22Rv1 (cell line): ENCODE measurements around the gene CLSTN1.
A peak's percentile ranks its signal among the peaks of the same experiment; 100 is the strongest.

Experiments
- H3K27ac ChIP-seq: fragments of 450-650 bp; 2 replicates; pipeline ENCODE4 v1.5.1; 2017
- ZFX ChIP-seq: fragments of 450-650 bp; IDR thresholded peaks from 2 replicates; pipeline ENCODE4 v1.6.1; 2017; ENCODE audit warnings: antibody characterized with exemption, borderline replicate concordance
- TF ChIP-seq, protein P1 (sequence below): fragments of 450-650 bp; IDR thresholded peaks from 2 replicates; pipeline ENCODE4 v1.5.1; 2017; ENCODE audit warnings: mild to moderate bottlenecking

CLSTN1 gene

DNA sequence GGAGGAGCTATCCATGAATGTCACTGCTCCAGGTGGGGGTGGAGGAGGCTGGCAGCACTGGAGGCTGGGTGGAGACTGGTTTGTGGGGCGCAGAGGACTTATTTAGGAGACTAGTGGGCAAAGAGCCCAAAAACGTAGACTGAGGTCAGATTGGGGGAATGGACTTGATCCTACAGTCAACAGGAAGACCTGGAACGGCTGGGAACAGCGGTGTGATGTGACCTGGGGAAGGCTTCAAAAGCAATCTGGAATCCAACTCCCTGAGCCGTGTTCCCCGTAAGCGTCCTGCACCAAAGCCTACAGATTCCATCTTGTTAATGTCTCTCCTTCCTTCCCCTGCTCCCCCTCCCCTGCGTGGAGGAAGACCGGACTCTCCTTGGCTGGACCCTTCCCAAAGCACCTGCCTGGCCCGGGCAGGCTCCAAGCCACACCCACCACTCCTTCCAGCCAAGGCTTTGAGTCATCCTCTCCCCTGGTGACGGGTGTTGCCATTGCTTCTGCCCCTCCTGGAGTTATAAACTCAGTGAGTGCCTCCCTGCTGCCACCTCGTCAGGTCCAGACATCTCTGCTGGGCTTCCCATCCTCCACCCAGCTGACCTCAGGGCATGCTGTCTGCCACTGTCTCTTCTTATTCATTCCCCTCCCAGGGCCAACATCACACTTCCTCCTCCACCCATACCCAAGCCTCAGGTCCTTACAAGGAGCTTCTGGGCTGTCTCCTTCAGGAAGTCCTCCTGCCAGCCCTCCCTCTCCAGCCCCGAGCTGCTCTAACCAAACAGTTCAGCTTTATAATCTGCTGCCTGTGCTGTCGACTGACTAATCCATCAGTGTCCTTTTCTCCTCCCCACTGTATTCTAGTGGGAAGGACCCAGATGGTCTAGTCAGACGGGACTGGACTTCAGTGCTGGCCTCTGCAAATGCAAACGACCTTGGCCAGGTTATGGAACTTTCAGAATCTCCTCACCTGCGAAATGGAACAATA is 1.6 kb upstream of the CLSTN1 start:
- peak overlapping the region; percentile 94 for H3K27ac ChIP-seq

DNA sequence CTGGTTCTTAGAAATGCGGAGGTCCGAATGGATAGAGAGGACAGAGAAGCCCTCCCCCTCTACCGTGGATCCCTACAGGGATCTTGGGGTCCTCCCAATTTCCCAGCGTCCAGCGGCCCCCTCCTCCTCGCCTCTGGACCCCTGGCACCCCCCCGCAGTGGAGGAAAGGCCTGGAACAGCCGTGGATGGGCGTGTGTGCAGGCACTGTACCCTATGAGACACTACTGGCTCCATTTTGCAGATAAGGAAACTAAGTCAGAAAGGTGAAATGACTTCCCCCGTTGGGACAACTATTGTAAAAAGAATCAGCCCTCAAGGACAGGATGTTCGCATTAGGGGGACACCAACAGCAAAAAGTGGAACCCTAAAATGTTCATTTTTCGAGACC is 931 bp upstream of the CLSTN1 start:
- peak overlapping the region; percentile 94 for H3K27ac ChIP-seq
- no peak for TF ChIP-seq ZFX
- TF ChIP-seq, protein P1, sequence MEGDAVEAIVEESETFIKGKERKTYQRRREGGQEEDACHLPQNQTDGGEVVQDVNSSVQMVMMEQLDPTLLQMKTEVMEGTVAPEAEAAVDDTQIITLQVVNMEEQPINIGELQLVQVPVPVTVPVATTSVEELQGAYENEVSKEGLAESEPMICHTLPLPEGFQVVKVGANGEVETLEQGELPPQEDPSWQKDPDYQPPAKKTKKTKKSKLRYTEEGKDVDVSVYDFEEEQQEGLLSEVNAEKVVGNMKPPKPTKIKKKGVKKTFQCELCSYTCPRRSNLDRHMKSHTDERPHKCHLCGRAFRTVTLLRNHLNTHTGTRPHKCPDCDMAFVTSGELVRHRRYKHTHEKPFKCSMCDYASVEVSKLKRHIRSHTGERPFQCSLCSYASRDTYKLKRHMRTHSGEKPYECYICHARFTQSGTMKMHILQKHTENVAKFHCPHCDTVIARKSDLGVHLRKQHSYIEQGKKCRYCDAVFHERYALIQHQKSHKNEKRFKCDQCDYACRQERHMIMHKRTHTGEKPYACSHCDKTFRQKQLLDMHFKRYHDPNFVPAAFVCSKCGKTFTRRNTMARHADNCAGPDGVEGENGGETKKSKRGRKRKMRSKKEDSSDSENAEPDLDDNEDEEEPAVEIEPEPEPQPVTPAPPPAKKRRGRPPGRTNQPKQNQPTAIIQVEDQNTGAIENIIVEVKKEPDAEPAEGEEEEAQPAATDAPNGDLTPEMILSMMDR = no peak

More for the DNA sequence above, 1.6 kb upstream of the CLSTN1 start:
- TF ChIP-seq ZFX = no peak
- TF ChIP-seq, protein P1 = no peak

DNA sequence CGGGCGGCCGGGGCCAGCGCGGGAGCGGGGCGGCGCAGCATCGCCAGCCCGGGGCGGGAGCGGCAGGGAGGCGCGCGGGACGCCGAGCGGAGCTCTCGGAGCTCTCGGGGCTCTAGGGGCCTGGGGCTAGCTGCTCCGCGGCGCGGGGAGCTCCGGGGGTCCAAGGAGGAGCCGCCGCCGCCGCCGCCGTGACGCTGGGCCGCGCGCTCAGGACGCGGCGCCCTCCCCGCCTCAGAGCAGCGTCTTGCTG is 147 bp downstream of the CLSTN1 start:
- TF ChIP-seq, protein P1 = no peak
- TF ChIP-seq ZFX = no peak
- H3K27ac ChIP-seq = peak overlapping the region; percentile 94

DNA sequence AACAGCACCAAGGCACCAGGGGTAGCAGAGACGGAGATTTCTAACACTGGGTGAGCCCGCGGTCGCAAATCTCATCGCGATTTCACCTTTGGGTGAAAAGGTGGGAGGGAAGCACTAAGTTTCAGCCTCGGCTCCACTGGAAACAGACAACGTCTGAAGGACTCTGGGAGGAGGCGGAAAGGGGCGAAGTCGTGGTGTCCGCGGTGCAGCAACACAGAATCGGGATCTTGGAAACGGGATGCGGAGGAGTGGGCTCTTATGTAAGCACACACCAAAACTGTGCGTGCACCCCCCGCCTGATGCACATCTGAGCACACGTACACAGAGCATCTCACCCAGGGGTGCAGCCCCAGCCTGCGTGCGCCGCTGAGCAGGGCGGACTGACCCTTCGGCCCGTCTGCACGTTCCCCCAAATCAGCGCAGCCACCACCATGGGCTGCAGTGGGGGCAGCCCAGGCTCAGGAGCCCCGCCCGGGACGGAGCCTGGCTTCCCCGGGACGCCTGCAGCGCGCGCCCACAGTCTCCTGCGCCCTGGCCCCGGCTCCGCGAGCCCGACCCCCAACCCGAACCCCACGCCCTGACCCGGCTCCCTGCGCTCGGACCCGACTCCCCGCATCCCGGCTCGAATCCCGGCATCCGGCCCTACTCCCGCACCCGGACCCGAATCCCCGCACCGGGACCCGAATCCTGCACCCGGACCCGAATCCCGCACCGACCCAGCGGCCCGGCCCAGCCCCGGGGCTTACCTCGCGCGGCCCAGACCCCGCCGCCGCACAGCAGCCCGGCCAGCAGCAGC is 670 bp downstream of the CLSTN1 start:
- TF ChIP-seq, protein P1 = no peak
- no peak for TF ChIP-seq ZFX
- H3K27ac ChIP-seq = peak overlapping the region; percentile 94

DNA sequence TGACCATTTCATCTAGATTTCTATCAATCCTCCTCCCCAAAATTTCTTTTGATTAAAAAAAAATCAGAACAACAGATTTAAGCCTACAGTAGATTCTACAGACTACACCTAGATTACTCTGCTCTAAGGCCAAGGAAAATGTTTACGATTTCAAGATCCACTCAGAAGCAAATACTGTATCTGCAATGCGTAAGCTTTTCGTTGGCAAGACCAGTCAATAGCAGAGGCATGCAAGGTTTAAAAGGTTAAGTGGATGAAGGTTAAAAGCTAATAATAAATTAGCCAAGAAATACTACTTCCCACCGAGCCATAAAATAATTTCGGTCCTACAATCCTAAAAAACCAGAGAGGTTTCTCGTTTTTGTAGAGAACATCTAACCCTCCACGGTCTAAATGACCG is 1.3 kb downstream of the CLSTN1 start:
- peak overlapping the region; percentile 94 for H3K27ac ChIP-seq
- TF ChIP-seq ZFX = no peak
- TF ChIP-seq, protein P1 = no peak

DNA sequence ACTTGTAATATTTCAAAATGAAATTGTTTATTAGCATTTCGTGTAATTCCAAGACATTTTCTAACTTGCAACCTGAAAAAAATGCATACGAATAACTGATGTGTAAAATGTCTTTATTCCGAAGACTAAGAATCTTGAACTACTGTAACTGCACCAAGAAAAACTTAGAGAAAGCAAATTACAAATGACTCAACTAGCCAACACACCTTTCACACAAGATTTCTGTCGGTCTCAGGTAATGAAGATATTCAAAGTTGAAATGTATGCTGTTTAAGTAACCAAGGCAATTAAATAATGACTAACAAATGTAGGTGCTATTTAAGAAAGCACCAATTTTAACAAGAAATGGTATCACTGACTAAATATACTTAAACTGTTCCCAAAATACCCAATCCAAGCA is 2.1 kb downstream of the CLSTN1 start:
- H3K27ac ChIP-seq = no peak overlapping the region
- TF ChIP-seq, protein P1 = no peak
- no peak for TF ChIP-seq ZFX

DNA sequence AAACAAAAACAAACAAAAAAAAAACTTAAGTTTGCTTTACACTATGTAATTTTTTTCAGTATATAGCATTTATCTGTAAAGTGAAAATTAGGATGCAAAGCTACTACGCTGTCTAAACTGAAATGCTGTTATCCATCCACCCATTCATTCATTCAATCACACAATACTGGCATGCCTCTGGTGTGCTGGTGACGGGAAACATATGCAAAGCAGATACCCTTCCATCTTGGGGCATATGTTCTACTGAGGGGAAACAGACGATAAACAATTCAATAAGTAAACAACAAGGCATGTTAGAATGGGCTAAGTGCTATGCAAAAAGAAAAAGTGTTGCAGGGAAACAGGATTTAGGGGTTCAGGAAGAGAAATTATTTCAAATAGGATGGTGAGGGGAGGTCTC is 3.2 kb downstream of the CLSTN1 start:
- H3K27ac ChIP-seq = no peak overlapping the region
- TF ChIP-seq, protein P1 = no peak
- no peak for TF ChIP-seq ZFX
